ENCODE data around the gene PIP5KL1.

PIP5KL1 gene, protein sequence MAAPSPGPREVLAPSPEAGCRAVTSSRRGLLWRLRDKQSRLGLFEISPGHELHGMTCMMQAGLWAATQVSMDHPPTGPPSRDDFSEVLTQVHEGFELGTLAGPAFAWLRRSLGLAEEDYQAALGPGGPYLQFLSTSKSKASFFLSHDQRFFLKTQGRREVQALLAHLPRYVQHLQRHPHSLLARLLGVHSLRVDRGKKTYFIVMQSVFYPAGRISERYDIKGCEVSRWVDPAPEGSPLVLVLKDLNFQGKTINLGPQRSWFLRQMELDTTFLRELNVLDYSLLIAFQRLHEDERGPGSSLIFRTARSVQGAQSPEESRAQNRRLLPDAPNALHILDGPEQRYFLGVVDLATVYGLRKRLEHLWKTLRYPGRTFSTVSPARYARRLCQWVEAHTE

GRCh38 chr9:127930231-127931091 is at the start of gene PIP5KL1:
Gene PIP5KL1, minus strand, starts transcription at chr9:127930777. Its CDS starts 25 bp downstream, at chr9:127930752.
- DNase-seq (ENCODE audit: low spot score): peak; percentile 84

- DNase-seq (ENCODE audit: low spot score): peak; percentile 54
Measured at GRCh38 chr9:127980060-127980705, 49.6 kb upstream of the PIP5KL1 start.

- DNase-seq (ENCODE audit: low spot score): peak; percentile 52
Measured at GRCh38 chr9:127979333-127980059, 48.9 kb upstream of the PIP5KL1 start.

- no peak for DNase-seq (ENCODE audit: low spot score)
Measured at GRCh38 chr9:127979015-127979332, 48.4 kb upstream of the PIP5KL1 start.

- peak; percentile 52 for DNase-seq (ENCODE audit: low spot score)
Measured at GRCh38 chr9:127977884-127978647, 47.5 kb upstream of the PIP5KL1 start.

GRCh38 chr9:127977009-127977883 is 46.7 kb upstream of the PIP5KL1 start:
- DNase-seq (ENCODE audit: low spot score): no peak

DNA sequence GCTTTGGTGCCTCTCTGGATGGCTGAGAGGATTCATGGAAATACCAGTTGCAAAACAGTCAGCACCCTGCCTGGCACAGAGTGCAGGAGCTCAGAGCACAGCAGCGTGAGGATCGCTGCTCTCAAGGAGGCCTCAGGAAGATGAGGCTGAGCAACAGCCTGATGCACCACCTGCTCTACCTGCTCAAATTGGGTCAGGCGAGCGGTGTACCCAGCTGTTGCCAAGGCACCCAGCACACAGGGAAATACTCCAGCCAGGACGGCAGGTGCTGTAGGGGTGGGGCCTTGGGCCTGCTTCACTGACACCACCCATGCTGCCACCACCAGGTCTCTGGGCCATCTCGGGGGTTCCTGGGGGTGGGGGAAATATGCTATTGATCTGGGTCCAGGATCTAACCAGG is 45.9 kb upstream of the PIP5KL1 start:
- no peak for DNase-seq (ENCODE audit: low spot score)

GRCh38 chr9:127975376-127976315 is 45.1 kb upstream of the PIP5KL1 start:
- DNase-seq (ENCODE audit: low spot score): no peak

- DNase-seq (ENCODE audit: low spot score): no peak
Measured at GRCh38 chr9:127974769-127975261, 44.2 kb upstream of the PIP5KL1 start.

DNA sequence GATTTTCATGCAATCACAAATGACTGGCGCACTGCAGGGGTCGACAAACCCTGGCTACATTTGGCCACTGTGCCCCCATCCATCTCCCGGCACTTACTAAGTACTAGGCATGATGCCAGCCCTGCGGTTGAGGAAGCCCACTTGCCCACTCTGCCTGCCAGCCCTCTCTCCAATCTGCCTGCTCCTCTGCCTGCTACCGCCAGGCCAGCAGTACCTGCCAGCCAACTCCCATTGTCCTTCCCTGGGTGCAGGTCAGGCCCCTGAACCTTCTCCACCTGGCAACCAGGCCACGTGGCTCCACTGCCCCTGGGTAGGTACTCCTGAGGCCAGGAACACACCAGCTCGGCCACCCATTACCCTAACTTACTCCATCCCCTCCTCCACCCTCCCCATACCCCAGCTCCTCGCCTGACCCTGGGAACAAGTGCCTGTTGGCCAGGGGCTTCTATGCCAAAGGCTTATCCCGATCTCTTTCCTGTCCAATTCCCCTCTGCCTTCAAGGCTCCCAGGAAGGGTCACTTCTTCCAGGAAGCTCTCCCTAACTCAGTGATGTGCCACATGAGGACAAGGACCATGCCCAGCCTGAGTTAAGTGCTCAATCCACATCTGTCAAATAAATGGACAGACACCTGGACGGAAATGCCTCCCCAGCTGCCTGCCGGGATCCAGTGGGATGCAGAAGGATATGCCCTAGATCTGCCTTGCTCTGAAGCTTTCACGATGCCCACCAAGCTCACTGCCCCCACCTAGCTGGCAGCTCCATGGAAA is 43.6 kb upstream of the PIP5KL1 start:
- DNase-seq (ENCODE audit: low spot score): no peak

DNA sequence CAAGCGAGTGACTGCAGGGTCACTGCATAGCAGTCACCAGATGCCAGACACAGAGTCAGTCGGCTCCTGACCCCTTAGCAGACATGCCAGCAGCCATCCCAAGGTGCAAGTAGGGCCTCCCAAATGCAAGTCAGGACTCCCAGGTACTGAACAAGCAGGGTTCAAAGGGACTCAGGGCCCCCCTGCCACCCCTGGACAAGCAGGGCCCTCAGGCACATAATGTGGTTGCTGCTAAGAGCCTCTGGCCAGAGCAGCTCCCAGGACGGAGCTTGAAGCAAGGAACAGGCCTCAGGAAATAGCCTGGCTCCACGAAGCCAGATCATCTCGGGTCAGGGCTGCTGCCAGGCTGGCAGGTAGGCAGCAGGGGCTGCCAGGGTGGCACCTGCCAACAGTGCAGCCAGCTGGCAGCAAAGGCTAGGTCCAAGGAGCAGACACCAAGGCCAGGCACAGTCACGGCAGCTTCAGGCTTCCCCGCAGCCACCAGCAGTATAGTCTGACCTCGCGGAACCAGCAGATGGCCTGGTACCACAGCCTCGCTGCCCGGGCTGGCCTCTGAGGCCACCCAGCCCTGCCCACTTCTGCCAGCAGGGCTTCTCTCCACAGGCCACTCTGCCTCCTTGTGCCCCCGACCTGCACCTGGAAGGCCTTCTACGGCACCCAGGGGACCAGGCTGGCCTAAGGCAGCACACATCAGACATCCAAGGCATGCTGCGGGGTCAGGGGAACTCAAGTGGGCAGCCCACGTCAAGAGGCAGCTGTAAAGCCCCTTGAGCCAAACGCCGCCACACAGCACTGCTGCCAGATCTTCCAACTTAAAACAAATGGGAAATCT is 42.8 kb upstream of the PIP5KL1 start:
- no peak for DNase-seq (ENCODE audit: low spot score)

DNA sequence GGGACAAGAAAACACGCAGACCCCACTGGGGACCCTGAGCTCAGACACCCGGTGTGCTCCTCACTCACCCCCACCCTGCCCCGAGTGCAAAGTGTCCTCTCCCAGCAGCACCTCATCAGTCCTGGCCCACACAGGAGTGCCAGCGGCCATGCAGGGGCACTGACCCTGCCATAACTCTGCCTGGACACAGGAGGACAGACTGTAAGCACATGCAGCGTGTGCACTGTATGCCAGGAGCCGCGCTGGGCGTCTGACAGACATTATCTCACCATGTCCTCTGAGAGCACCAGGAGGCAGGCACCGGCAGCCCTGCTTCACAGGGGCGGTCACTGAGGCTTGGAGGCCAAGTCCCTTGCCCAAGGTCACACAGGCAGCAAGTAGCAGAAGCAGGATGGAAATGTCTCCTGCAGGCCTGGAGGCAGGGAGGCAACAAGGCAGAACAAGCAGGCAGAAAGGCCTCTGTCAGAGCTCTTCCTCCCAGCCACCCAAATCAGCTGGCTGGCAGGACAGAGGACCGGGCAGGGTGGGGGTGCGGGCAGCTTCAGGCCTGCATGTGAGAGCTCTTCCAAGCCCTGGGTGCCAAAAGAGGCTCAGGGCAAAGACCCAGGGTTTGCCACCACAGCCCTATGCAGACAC is 41.8 kb upstream of the PIP5KL1 start:
- DNase-seq (ENCODE audit: low spot score): no peak

- DNase-seq (ENCODE audit: low spot score): no peak
Measured at GRCh38 chr9:127971357-127972235, 41.0 kb upstream of the PIP5KL1 start.

DNA sequence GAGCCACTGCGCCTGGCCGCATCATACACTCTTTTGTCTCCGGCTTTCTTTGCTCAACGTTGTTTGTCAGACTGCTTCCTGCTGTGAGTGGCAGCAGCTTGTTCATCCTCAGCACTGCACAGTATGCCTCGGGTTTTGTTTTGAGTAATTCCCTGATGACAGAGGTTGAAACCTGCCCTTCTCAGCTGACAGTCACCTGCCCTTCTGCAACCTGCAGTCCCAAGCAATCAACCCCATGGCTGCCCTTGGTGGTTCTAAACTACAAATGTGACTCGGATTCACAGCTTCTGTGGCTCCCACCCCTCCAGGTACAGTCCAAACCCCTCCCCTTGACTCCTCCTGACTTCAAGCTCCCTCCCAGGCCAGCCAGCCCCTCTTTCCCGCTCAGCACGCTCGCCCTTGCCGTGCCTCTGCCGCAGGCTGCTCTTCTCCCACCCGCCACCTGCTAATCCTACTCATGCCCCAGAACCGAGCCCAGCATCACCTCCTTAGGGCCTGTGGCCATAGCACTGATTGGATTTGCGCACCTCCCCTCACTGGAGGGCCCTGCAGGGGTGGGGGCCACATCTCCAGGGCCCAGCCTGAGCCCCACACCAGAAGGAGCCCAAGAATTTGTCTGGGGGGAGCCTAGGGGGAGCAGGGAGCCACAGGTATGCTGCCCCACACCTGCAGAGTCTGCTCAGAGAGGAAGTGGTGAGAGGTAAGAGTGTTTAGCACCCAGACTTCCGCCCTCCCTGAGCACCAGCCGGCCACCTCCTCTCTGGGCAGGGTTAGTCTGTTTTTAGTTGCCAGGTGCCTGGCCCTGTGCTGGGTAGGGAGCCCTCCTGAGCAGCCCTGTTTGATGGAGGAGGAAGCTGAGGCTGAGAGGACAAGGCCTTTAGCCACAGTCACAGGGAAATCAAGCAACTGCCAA is 40.1 kb upstream of the PIP5KL1 start:
- peak; percentile 74 for DNase-seq (ENCODE audit: low spot score)

All from SW480 (cell line).